Testis (tissue), 2 donors: ENCODE measurements around the gene NAB1.

ENCODE experiments used
- POLR2A ChIP-seq: fragments of 450-650 bp; IDR thresholded peaks from one replicate; pipeline ENCODE4 v1.6.1; 2017; ENCODE audit warnings: antibody characterized with exemption, mild to moderate bottlenecking, moderate library complexity
- TF ChIP-seq, protein P1 (sequence below), 3 experiments: fragments of 450-650 bp in 2 of 3; fragments of 200-600 bp in 1 of 3; sonication (generic) in 1 of 3; IDR thresholded peaks; one replicate each; pipeline ENCODE4 v1.5.1; 2016 to 2019; ENCODE audit warnings: antibody characterized with exemption in 3 of 3, mild to moderate bottlenecking in 2 of 3, moderate library complexity in 1 of 3

DNA sequence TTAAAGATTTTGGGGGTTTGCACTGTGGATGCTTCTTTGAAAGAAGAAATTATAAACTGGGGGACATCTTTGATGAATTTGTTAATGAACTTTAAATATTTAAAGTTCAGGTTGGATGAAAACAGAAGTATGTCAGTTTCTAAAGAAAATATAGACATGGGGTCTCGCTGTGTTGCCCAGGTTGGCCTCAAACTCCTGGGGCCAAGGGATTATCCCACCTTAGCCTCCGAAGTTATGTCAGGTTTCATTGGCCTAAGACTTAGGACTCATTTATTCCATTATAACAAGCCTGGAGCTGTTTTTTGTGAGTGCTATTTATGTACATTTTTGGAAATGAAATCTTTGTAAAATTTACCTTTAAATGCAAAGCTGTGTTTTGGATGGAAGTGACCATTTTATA lies 2.5 kb downstream of the NAB1 start:
- TF ChIP-seq POLR2A = no peak
- TF ChIP-seq, protein P1, sequence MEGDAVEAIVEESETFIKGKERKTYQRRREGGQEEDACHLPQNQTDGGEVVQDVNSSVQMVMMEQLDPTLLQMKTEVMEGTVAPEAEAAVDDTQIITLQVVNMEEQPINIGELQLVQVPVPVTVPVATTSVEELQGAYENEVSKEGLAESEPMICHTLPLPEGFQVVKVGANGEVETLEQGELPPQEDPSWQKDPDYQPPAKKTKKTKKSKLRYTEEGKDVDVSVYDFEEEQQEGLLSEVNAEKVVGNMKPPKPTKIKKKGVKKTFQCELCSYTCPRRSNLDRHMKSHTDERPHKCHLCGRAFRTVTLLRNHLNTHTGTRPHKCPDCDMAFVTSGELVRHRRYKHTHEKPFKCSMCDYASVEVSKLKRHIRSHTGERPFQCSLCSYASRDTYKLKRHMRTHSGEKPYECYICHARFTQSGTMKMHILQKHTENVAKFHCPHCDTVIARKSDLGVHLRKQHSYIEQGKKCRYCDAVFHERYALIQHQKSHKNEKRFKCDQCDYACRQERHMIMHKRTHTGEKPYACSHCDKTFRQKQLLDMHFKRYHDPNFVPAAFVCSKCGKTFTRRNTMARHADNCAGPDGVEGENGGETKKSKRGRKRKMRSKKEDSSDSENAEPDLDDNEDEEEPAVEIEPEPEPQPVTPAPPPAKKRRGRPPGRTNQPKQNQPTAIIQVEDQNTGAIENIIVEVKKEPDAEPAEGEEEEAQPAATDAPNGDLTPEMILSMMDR (IDR thresholded peaks at IDR 0.05) = no peak
